Nucleus accumbens (tissue), 56 donors: Measurements from ENCODE around the gene TSPY2.
"Not testable (repeated sequence)": the region's sequence is repeated elsewhere in the genome, so short reads cannot be mapped to it uniquely, and the experiment has no call there.

ENCODE experiments used
- DNase-seq, 56 donors: peaks; one replicate each; lab custom pipeline; 2025; lab: John Stamatoyannopoulos, UW

Gene TSPY2

GRCh38 chrY:6245923-6246322 is at the start of gene TSPY2:
Gene TSPY2, plus strand, starts transcription at chrY:6246223. Its CDS starts 46 bp downstream, at chrY:6246269.
- not testable (repeated sequence) for DNase-seq

- DNase-seq = not testable (repeated sequence)
Measured at GRCh38 chrY:6209565-6209964, 36.5 kb upstream of the TSPY2 start.

GRCh38 chrY:6217045-6217444 is 29.0 kb upstream of the TSPY2 start:
- DNase-seq = not testable (repeated sequence)

- DNase-seq = not testable (repeated sequence)
Measured at GRCh38 chrY:6269839-6270238, 23.8 kb downstream of the TSPY2 start.
